ENCODE data around the gene WDR93. TPM values are rescaled to one million over a fixed set of nuclear protein-coding genes. Genes with fewer than 3 reads are reported as not detected.

The WDR93 gene
- polyA plus RNA-seq, result not detected

DNA sequence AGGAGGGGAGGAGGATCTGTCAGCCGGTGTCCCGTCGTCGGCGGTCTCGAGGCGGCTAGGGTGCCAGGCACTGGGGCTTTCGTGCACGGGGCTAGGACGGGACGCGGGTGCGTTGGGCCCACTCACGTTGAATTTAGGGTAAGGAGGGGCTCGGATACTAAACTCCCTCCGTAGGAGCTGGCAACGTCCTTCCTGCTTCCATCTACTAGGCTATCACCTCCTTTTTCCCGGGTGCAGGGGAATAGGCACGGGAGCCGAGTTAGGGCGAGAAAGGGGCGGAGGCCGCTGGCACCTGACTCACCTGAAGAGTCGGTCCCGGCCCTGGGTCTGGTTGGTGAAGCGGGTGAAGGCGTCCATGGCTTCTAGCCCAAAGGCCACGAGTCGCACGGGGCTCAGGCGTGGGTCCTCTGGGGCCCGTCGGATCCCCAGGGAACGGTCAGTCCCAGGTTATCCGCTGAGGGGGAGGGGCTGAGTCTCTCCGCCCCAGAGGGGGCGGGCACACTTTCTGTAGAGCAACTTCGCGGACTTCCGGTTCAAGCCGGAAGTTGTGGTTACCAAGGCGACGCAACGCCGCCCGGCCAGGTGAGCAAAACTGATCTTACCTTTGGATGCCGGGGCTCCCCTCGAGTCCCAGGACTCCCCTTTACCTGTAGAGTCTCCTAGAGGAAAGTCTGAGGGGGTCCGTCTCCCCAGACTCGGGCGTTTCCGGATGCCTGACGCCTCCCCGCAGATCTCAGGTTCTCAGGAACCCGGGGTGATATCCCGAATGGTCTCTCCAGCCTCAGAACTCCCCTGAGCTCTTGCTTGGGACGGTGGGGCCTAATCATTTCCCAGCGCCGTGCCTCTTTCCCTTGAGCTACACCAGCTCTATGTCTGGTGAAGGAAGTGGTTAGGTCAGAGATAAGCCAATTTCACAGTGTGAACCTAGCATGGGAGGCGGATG, at the start of gene WDR93, which contains the start of gene PEX11A:
Gene WDR93 (plus strand): TSS at position 536 of the 943 bp plus-strand sequence. CDS start 10,936 bp downstream, outside the sequence.
Gene PEX11A (minus strand): TSS at position 479 of the 943 bp plus-strand sequence. CDS start 122 bp downstream, at position 357.
- Mint-ChIP-seq H3K36me3 (no peaks in the 10 kb centered on the region), H3K4me1 (peaks cover 6 to 7% (median 6%) of the 10 kb centered on the region in 3 donors), H3K4me3 (peak within 1 kb of the TSS; percentile 91 to 97 (median 96)), H3K9me3 (peaks cover 0 to 2% (median 0%) of the 10 kb centered on the region in 3 donors), H3K27ac (peak within 1 kb of the TSS; percentile 51 to 87 (median 71)), H3K27me3 (no peaks in the 10 kb centered on the region)

- Mint-ChIP-seq H3K4me3 (no peak overlapping the region), H3K4me1 (peaks cover 0 to 3% (median 0%) of the 10 kb centered on the region in 3 donors), H3K9me3 (no peaks in the 10 kb centered on the region), H3K27ac (peak overlapping the region in 1 of 3 donors; percentile 59), H3K27me3 (no peaks in the 10 kb centered on the region), H3K36me3 (no peaks in the 10 kb centered on the region)
Observed at GRCh38 chr15:89641053-89641452, 49.6 kb upstream of the WDR93 start.

GRCh38 chr15:89642106-89642505, 48.5 kb upstream of the WDR93 start:
- Mint-ChIP-seq H3K27ac (no peak overlapping the region), H3K27me3 (peaks cover 4% of the 10 kb centered on the region), H3K9me3 (no peaks in the 10 kb centered on the region), H3K36me3 (no peaks in the 10 kb centered on the region), H3K4me3 (no peak overlapping the region), H3K4me1 (peaks cover 0 to 3% (median 0%) of the 10 kb centered on the region in 3 donors)

GRCh38 chr15:89645680-89646079, 44.9 kb upstream of the WDR93 start:
- peaks cover 0 to 4% (median 2%) of the 10 kb centered on the region in 3 donors for H3K4me1 Mint-ChIP-seq
- H3K4me3 Mint-ChIP-seq, result no peak overlapping the region

GRCh38 chr15:89646416-89647141, 44.0 kb upstream of the WDR93 start:
- H3K4me3 Mint-ChIP-seq, result no peak overlapping the region
- no peak overlapping the region for H3K27ac Mint-ChIP-seq
- peaks cover 0 to 2% (median 1%) of the 10 kb centered on the region in 3 donors for H3K4me1 Mint-ChIP-seq
- H3K27me3 Mint-ChIP-seq, result peaks cover 12% of the 10 kb centered on the region
- no peaks in the 10 kb centered on the region for H3K9me3 Mint-ChIP-seq
- H3K36me3 Mint-ChIP-seq, result no peaks in the 10 kb centered on the region

More at GRCh38 chr15:89645680-89646079, 44.9 kb upstream of the WDR93 start:
- peaks cover 12% of the 10 kb centered on the region for H3K27me3 Mint-ChIP-seq
- no peaks in the 10 kb centered on the region for H3K9me3 Mint-ChIP-seq
- H3K27ac Mint-ChIP-seq, result no peak overlapping the region
- no peaks in the 10 kb centered on the region for H3K36me3 Mint-ChIP-seq

- no peaks in the 10 kb centered on the region for H3K36me3 Mint-ChIP-seq
Observed at GRCh38 chr15:89647191-89647851, 43.3 kb upstream of the WDR93 start.

GRCh38 chr15:89648106-89649012, 42.3 kb upstream of the WDR93 start:
- no peak overlapping the region for H3K4me3 Mint-ChIP-seq
- no peaks in the 10 kb centered on the region for H3K36me3 Mint-ChIP-seq
- H3K27me3 Mint-ChIP-seq, result peaks cover 22% of the 10 kb centered on the region
- no peaks in the 10 kb centered on the region for H3K9me3 Mint-ChIP-seq
- peaks cover 0 to 2% (median 1%) of the 10 kb centered on the region in 3 donors for H3K4me1 Mint-ChIP-seq
- H3K27ac Mint-ChIP-seq, result no peak overlapping the region

More at GRCh38 chr15:89647191-89647851, 43.3 kb upstream of the WDR93 start:
- H3K27me3 Mint-ChIP-seq, result peaks cover 14% of the 10 kb centered on the region
- no peak overlapping the region for H3K27ac Mint-ChIP-seq
- no peak overlapping the region for H3K4me3 Mint-ChIP-seq
- no peaks in the 10 kb centered on the region for H3K9me3 Mint-ChIP-seq
- peaks cover 0 to 2% (median 1%) of the 10 kb centered on the region in 3 donors for H3K4me1 Mint-ChIP-seq

DNA sequence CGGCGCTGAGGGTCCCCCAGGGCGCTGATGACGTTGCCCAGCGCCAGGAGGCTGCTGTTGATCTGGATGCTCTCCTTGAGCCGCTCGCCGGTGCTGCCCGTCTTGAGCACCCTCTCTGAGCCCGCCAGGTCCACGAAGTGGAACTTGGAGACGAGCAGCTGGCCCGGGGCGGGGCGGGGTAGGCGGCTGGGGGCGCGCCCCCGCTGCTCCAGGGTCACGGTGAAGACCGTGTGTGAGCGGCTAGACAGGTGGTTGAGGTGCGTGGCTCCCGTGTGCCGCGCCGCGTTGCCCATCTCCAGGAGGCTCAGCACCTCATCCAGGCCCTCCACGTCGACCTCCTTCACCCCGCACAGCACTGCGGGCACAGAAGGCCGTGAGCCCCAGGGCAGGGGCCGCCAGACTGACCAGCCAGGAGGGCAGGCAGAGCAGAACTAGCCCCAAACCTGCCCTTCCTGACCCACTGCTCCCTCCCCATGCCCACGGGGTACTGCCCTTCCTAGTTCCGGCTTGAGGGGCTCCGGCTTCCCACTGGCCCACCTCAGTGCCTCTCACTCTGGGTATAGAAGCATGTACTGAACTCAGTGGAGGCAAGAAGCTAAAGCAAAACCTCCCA, 41.5 kb upstream of the WDR93 start:
- H3K4me1 Mint-ChIP-seq, result peaks cover 0 to 2% (median 1%) of the 10 kb centered on the region in 3 donors
- no peak overlapping the region for H3K4me3 Mint-ChIP-seq
- no peaks in the 10 kb centered on the region for H3K9me3 Mint-ChIP-seq
- H3K27ac Mint-ChIP-seq, result no peak overlapping the region
- H3K36me3 Mint-ChIP-seq, result no peaks in the 10 kb centered on the region
- H3K27me3 Mint-ChIP-seq, result peaks cover 26% of the 10 kb centered on the region

- Mint-ChIP-seq H3K36me3 (no peaks in the 10 kb centered on the region), H3K9me3 (no peaks in the 10 kb centered on the region), H3K27ac (no peak overlapping the region), H3K4me1 (peaks cover 0 to 7% (median 1%) of the 10 kb centered on the region in 3 donors), H3K4me3 (peak overlapping the region in 1 of 4 donors; percentile 1), H3K27me3 (peaks cover 32% of the 10 kb centered on the region)
Observed at GRCh38 chr15:89649716-89650115, 40.9 kb upstream of the WDR93 start.

- Mint-ChIP-seq H3K27me3 (peaks cover 38% of the 10 kb centered on the region), H3K4me1 (peaks cover 1 to 13% (median 5%) of the 10 kb centered on the region in 3 donors), H3K9me3 (peaks cover 0 to 2% (median 0%) of the 10 kb centered on the region in 3 donors), H3K4me3 (no peak overlapping the region), H3K27ac (no peak overlapping the region), H3K36me3 (no peaks in the 10 kb centered on the region)
Observed at GRCh38 chr15:89652131-89652530, 38.5 kb upstream of the WDR93 start.

DNA sequence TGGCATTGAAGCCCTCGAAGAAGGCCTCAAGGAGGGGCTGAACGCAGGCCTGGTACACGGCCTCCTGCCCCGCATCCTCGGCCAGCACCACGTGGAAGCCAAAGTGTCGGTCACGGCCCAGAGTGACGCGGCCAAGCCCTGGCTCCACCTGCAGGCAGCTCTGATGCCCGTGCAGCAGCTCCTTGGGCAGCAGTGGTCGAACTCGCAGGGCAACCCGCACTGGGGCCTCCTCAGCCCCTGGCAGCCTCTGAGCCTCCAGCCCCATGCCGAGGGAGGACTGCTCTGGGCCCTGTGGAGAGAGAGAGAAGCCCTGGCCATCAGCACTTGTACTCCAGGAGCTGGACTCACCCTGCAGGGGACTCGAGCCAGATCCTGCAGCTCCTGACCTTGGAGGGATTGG, 37.9 kb upstream of the WDR93 start:
- Mint-ChIP-seq H3K9me3 (peaks cover 0 to 2% (median 0%) of the 10 kb centered on the region in 3 donors), H3K27ac (no peak overlapping the region), H3K4me1 (peaks cover 0 to 11% (median 5%) of the 10 kb centered on the region in 3 donors), H3K36me3 (no peaks in the 10 kb centered on the region), H3K27me3 (peaks cover 34% of the 10 kb centered on the region), H3K4me3 (no peak overlapping the region)

DNA sequence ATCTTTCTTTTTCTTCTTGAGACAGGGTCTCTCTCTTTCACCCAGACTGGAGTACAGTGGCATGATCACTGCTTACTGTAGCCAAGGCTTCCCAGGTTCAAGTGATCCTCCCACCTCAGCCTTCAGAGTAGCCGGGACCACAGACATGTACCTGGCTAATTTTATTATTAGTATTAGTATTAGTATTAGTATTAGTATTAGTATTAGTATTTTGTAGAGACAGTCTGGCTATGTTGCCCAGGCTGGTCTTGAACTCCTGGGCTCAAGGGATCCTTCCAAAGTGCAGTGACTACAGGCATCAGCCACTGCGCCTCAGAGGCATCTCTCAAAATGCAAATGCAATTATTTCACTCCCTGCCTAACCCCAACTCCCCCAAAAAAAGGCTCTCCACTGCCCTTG, 37.0 kb upstream of the WDR93 start:
- Mint-ChIP-seq H3K36me3 (no peaks in the 10 kb centered on the region), H3K4me1 (peaks cover 0 to 11% (median 5%) of the 10 kb centered on the region in 3 donors), H3K4me3 (no peak overlapping the region), H3K9me3 (peaks cover 0 to 2% (median 0%) of the 10 kb centered on the region in 3 donors), H3K27ac (no peak overlapping the region), H3K27me3 (peaks cover 30% of the 10 kb centered on the region)

DNA sequence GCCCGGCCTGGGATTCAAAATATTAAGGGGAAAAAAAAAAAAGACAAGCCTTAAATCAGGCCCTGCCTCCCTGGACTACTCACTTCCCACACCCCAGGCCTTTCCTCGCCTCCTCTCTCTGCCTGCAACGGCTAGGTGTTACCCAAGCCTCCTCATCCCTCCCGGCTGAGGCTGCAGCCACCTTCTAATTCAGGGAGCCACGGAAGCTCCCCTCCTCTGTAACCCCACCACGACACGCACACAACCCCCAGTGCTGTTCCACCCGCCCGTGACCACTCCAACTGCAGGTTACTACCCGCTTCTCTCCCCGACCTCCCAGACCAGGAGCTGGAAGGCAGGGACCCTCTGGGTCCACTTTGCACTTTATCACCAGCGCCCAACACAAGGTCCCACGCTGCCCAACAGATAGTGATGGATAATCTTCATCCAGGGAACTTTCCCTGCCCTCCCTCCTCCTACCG, 36.3 kb upstream of the WDR93 start:
- Mint-ChIP-seq H3K27ac (no peak overlapping the region), H3K9me3 (peaks cover 0 to 4% (median 0%) of the 10 kb centered on the region in 3 donors), H3K4me1 (peaks cover 0 to 11% (median 5%) of the 10 kb centered on the region in 3 donors), H3K36me3 (no peaks in the 10 kb centered on the region), H3K27me3 (peaks cover 30% of the 10 kb centered on the region), H3K4me3 (peak overlapping the region in 3 of 4 donors; percentile 57 to 83 (median 71))

Data from IgD-negative memory B cell (primary cell).